Fibroblast of skin of right quadriceps (primary cell): ENCODE measurements around the gene SLC2A6.
A peak's percentile ranks its signal among the peaks of the same experiment; 100 is the strongest.
"Not testable (repeated sequence)": the region's sequence is repeated elsewhere in the genome, so short reads cannot be mapped to it uniquely, and the experiment has no call there.

Experiments used
- DNase-seq: peaks from one replicate; pipeline ENCODE4 v3.0.0-alpha.2; 2013

Gene SLC2A6

GRCh38 chr9:133459476-133460404 is 19.2 kb downstream of the SLC2A6 start, which contains the start of gene CACFD1:
Gene CACFD1 (plus strand): TSS chr9:133459978. CDS start chr9:133460067, 89 bp downstream.
- DNase-seq: peak; percentile 89

DNA sequence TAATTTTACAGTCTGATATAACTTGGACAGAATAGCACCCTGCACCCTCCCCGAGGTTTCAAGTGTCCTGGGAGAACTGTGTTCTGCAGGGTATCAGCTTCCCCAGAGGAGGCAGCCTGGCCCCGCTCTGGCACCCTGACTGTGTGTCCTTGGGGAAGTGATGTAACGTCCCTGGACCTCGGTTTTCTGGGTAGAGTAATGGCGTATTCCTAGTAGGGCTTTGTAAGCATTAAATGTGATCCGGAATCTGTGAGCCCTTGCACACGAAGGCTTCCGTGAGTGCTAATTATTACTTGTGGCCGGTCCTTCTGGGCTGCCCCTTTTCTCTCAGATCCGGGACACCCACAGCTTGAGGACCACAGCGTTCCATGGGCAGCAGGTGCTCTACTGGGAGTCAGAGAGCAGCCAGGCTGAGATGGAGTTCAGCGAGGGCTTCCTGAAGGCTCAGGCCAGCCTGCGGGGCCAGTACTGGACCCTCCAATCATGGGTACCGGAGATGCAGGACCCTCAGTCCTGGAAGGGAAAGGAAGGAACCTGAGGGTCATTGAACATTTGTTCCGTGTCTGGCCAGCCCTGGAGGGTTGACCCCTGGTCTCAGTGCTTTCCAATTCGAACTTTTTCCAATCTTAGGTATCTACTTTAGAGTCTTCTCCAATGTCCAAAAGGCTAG is 20.1 kb downstream of the SLC2A6 start:
- DNase-seq: no peak

DNA sequence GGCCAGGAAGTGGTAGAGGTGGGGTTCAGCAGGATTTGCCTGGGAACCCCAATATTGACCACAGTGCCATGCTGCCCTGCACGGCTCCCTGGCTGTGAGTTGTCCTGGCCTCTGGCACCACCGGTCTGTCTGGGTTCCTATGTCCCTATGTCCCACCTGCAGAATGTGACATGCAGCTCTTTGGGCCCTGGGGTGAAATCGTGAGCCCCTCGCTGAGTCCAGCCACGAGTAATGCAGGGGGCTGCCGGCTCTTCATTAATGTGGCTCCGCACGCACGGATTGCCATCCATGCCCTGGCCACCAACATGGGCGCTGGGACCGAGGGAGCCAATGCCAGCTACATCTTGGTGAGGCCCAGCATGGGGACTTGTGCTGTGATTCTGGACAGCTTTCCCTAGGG is 21.2 kb downstream of the SLC2A6 start:
- no peak for DNase-seq

- no peak for DNase-seq
Measured at GRCh38 chr9:133457233-133457632, 21.7 kb downstream of the SLC2A6 start.

DNA sequence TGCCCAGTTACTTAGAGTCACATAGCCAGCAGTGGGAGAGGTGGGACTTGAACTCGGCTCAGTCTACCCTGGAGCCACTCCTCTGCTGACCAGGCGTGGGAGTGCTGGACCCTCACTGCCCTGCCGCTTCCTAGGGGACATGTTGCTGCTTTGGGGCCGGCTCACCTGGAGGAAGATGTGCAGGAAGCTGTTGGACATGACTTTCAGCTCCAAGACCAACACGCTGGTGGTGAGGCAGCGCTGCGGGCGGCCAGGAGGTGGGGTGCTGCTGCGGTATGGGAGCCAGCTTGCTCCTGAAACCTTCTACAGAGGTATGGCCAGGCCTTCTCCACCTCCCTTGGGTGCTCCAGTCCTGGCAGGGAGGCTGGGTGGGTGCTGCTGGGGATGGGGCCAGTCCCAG is 22.5 kb downstream of the SLC2A6 start:
- no peak for DNase-seq

DNA sequence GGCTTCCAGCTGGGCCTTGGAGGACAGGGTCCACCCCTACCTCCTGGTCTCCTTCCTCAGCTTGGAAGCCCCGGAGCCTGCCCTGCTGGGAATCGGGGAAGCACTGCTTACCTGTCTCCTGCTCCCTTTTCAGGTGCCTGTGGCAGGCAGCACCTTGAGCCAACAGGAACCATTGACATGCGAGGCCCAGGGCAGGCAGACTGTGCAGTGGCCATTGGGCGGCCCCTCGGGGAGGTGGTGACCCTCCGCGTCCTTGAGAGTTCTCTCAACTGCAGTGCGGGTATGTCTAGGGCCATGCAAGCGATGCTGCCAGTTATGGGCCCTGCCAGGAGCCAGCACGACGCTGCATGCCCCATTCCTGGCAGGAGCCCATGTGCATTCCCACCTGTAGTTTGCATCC is 23.0 kb downstream of the SLC2A6 start:
- no peak for DNase-seq

DNA sequence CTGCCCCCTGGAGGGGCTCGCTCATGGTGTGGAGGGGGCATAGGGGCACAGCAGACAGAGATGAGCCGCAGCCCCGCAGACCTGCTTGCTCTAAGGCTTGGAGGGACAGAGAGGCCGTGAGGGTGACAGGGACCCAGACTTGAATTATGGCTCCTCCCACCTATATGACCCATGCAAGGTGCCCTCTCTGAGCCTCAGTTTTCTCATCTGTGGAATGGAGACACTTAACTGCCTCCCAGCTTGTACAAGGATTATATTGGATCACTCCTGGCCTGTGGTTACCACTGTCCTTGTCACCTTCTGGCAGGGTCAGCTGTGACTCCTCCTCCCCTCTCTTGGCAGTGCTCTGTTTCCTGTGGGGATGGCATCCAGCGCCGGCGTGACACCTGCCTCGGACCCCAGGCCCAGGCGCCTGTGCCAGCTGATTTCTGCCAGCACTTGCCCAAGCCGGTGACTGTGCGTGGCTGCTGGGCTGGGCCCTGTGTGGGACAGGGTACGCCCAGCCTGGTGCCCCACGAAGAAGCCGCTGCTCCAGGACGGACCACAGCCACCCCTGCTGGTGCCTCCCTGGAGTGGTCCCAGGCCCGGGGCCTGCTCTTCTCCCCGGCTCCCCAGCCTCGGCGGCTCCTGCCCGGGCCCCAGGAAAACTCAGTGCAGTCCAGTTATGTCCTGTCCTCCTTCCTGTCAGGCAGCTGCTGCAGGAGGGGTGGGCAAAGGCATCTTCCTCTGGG is 23.8 kb downstream of the SLC2A6 start:
- DNase-seq: no peak

GRCh38 chr9:133454325-133454724 is 24.6 kb downstream of the SLC2A6 start:
- no peak for DNase-seq

DNA sequence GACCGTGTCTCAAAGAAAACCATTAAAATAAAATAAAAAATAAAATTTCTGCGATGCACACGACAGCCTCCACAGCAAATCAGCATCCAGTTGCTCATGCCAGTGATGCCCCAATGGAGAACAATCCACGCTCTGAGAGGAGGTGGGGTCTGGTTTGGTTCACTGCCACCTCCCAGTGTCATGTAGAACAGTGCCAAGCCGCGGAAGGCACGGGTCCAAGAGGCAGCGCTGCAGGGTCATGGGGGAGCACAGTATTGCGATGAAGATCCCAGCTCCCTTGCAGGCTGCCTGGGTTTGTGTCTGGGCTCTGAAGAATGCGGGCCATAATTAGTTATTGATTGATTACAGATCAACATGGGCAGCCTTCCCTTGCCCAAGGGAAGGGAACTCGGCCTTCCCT is 25.2 kb downstream of the SLC2A6 start:
- no peak for DNase-seq

- no peak for DNase-seq
Measured at GRCh38 chr9:133452562-133452961, 26.3 kb downstream of the SLC2A6 start.

DNA sequence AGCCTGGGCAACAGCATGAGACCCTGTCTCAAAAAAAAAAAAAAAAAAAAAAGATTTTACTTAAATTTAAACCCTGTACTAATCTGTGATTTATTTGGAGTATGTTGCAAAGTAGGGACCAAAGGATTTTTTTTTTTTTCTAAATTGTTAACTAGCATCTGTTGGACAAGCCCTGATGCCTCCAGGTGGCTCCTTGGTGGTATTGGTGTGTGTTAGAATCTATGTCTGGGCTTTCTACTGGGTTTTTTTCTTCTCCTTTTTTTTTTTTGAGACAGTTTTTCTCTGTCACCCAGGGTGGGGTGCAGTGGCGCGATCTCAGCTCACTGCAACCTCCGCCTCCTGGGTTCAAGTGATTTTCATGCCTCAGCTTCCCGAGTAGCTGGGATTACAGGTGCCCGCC is 27.0 kb downstream of the SLC2A6 start:
- not testable (repeated sequence) for DNase-seq

DNA sequence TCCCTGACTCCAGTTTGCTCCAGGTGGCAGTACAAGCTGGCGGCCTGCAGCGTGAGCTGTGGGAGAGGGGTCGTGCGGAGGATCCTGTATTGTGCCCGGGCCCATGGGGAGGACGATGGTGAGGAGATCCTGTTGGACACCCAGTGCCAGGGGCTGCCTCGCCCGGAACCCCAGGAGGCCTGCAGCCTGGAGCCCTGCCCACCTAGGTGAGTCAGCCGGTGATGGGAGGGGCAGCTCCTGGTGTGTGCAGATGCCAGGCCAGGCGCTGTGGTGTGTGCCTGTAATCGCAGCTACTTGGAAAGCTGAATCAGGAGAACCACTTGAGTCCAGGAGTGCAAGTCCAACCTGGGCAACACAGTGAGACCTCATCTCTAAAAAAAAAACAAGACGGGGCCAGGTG is 29.1 kb downstream of the SLC2A6 start:
- no peak for DNase-seq

GRCh38 chr9:133448487-133448972 is 30.4 kb downstream of the SLC2A6 start:
- no peak for DNase-seq

DNA sequence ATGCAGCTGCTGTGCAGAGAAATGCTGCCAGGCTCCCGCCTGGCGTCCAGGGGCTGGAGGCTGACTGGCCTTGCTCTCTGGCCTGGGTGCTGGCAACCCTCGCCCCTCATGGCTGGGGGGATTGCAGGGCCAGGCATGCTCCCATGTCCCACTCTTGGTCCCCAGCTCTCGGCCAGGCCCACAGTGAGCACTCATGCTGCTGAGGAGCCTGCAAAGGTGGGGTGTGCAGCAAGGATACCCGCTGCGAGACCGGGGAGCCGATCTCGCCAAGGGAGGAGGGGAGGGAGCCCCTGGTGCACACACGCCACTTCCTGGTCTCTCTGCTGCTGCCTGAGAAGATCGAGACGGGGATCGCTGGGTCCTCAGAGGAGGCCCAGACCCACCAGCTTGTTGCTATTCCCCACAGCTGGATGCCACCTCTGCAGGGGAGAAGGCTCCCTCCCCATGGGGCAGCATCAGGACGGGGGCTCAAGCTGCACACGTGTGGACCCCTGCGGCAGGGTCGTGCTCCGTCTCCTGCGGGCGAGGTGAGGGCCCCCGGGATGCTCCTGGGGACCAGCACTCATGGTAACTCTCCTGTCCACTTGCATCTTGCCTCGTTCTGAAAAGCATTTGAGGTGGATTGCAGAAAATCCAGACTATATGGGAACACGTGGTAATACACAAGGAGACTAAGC is 33.5 kb downstream of the SLC2A6 start:
- DNase-seq: no peak

DNA sequence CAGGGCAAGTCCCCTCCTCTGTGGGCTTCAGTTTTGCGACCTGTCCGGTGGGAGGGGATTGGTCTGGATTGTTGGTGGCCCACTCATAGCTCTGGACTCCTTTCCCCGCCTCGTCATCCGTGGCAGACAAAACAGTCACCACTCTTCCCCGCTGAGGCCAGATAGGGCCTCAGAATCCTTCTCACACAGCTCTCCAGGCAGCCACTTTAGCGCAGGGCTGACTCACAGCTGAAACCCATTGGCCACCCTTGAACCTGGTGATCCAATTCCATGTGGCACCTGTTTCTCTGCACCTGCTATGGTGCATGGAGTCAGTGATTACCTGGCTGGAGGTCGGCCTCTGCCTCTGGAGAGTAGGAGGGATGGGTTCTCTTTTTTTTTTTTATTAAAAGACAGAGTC is 34.9 kb downstream of the SLC2A6 start:
- DNase-seq: no peak

GRCh38 chr9:133443248-133443647 is 35.7 kb downstream of the SLC2A6 start:
- no peak for DNase-seq

GRCh38 chr9:133441571-133441970 is 37.3 kb downstream of the SLC2A6 start:
- no peak for DNase-seq

- DNase-seq: no peak
Measured at GRCh38 chr9:133440874-133441273, 38.0 kb downstream of the SLC2A6 start.

DNA sequence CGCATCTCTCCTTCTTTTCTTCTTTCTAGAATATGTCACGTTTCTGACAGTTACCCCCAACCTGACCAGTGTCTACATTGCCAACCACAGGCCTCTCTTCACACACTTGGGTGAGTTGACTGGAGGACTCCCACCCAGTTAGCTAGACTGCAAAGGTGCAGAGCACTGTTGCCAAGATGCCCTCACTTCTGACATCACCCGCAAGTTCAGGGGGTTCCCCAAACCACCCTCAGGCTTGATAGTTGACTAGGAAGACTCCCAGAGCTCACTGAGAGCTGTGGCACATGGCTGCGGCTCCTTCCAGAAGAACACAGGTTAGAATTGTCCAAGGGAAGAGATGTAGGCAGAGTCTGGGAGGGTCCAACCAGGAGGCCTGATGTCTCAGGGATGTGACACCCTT is 39.6 kb downstream of the SLC2A6 start:
- DNase-seq: no peak

- DNase-seq: no peak
Measured at GRCh38 chr9:133437753-133438531, 41.0 kb downstream of the SLC2A6 start.

DNA sequence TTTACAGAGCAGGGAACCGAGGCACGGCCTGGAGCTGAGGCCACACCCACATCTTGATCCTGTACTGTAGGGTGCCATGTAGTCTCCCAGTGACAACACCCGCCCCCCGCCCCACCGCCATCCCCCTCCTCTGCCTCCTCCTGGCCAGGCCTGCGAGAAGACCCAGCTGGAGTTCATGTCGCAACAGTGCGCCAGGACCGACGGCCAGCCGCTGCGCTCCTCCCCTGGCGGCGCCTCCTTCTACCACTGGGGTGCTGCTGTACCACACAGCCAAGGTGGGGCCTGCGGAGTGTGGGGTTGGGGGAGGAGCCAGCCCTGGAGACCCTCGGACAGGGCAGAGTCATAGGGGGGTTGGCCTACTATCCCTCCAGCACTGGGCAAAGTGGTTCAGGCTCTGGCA is 42.2 kb downstream of the SLC2A6 start:
- no peak for DNase-seq

GRCh38 chr9:133433351-133433843 is 45.5 kb downstream of the SLC2A6 start:
- no peak for DNase-seq
